ENCODE measurements around the gene EIF3I. TPM values are rescaled to one million over a fixed set of nuclear protein-coding genes. Genes with fewer than 3 reads are reported as not detected.

EIF3I gene
- polyA plus RNA-seq, 1 of the 3 experiments (the other 2 are of a cell fraction): 479 TPM

DNA sequence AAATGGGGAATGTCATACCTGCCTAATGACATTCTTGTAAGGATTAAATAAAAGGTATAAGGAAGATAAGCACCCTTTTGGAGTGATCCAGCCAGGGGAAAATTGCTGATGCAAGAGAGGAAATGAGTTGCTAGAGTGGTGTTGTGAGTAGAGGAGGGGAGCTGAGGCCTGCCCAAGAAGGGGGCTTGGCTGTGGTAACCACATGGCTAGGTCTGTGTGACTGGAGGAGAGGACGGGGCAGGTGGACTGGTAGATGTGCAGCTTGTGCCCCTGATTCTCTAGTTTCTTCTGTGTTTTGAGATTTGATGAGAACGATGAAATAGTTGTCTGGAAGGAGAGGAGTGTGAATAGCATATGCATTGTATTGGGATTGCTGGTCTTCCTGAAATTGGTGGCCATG lies 36.1 kb upstream of the EIF3I start:
- WGBS (ENCODE audit: low lambda C conversion rate): 97% methylated on average over 2 of the region's 2 CpGs
- peaks cover 59 to 80% of the 10 kb centered on the region in 2 experiments for H3K36me3 ChIP-seq (replicated peaks in 1 of 2; ENCODE audit: control insufficient read depth in 1 of 2, insufficient read depth in 2 of 2, low read length in 1 of 2)
- no peak for DNase-seq
- TF ChIP-seq TCF12 (IDR thresholded peaks at IDR 0.05): no peak
- no peaks in the 10 kb centered on the region for H3K9me3 ChIP-seq
- H3K4me1 ChIP-seq (ENCODE audit: control insufficient read depth in 1 of 2, insufficient read depth in 2 of 2, low read depth in 1 of 2, low read length in 1 of 2): peaks cover 15 to 16% of the 10 kb centered on the region in 2 experiments; a peak in 3 of 4 replicates
- H3K27me3 ChIP-seq (ENCODE audit: insufficient read depth): no peaks in the 10 kb centered on the region
- CTCF ChIA-PET: interaction anchor here (1.2 kb wide), 1 partner anchor 14 kb away, joined by 6 read pairs; the partner anchor contains the start of gene CCDC28B
- no peak overlapping the region for H3K4me3 ChIP-seq (ENCODE audit: low read depth in 2 of 2, low read length in 1 of 2)
- no peak overlapping the region for H2AFZ ChIP-seq (ENCODE audit: low read depth)
- peaks cover 32% of the 10 kb centered on the region for H4K20me1 ChIP-seq (ENCODE audit: insufficient read depth)
- no peaks in the 10 kb centered on the region for H3K9me2 ChIP-seq
- no peak overlapping the region for H3K27ac ChIP-seq (ENCODE audit: low read depth in 2 of 2, low read length in 1 of 2)
- H3K79me2 ChIP-seq (ENCODE audit: insufficient read depth): peaks cover 76% of the 10 kb centered on the region
- no peak overlapping the region for H3K9ac ChIP-seq
- POLR2A ChIA-PET: interaction anchor here (1.2 kb wide), 1 partner anchor 11 kb away, joined by 3 read pairs; no protein-coding TSS in a partner anchor
- no peak overlapping the region for H3K4me2 ChIP-seq
- no peaks in the 10 kb centered on the region for H3F3A ChIP-seq (replicated peaks; ENCODE audit: insufficient read depth)

GRCh38 chr1:32186491-32186890 lies 35.7 kb upstream of the EIF3I start:
- 97% methylated on average over 2 of the region's 2 CpGs for WGBS (ENCODE audit: low lambda C conversion rate)
- Histone ChIP-seq H3K9me2 (no peaks in the 10 kb centered on the region), H3K4me2 (no peak overlapping the region), H3K9ac (no peak overlapping the region), H3K79me2 (ENCODE audit: insufficient read depth) (peaks cover 72% of the 10 kb centered on the region), H3F3A (replicated peaks; ENCODE audit: insufficient read depth) (no peaks in the 10 kb centered on the region), H3K4me1 (ENCODE audit: control insufficient read depth in 1 of 2, insufficient read depth in 2 of 2, low read depth in 1 of 2, low read length in 1 of 2) (peaks cover 11 to 13% of the 10 kb centered on the region in 2 experiments; a peak in 2 of 4 replicates), H3K27ac (ENCODE audit: low read depth in 2 of 2, low read length in 1 of 2) (no peak overlapping the region), H3K4me3 (ENCODE audit: low read depth in 2 of 2, low read length in 1 of 2) (no peak overlapping the region), H3K9me3 (no peaks in the 10 kb centered on the region), H3K27me3 (ENCODE audit: insufficient read depth) (no peaks in the 10 kb centered on the region), H4K20me1 (ENCODE audit: insufficient read depth) (peaks cover 29% of the 10 kb centered on the region), H3K36me3 (replicated peaks in 1 of 2; ENCODE audit: control insufficient read depth in 1 of 2, insufficient read depth in 2 of 2, low read length in 1 of 2) (peaks cover 59 to 80% of the 10 kb centered on the region in 2 experiments), H2AFZ (ENCODE audit: low read depth) (no peak overlapping the region)
- DNase-seq: no peak
- TF ChIP-seq, protein P1, sequence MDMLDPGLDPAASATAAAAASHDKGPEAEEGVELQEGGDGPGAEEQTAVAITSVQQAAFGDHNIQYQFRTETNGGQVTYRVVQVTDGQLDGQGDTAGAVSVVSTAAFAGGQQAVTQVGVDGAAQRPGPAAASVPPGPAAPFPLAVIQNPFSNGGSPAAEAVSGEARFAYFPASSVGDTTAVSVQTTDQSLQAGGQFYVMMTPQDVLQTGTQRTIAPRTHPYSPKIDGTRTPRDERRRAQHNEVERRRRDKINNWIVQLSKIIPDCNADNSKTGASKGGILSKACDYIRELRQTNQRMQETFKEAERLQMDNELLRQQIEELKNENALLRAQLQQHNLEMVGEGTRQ (IDR thresholded peaks at IDR 0.05; ENCODE audit: borderline replicate concordance, low read depth, low read length): no peak
- no peak for TF ChIP-seq RFX5 (IDR thresholded peaks at IDR 0.05; ENCODE audit: low read length)
- TF ChIP-seq CHD2 (IDR thresholded peaks at IDR 0.05; ENCODE audit: low read length, partially characterized antibody): no peak
- no peak for TF ChIP-seq PBX3 (IDR thresholded peaks at IDR 0.05)
- TF ChIP-seq RXRA (IDR thresholded peaks at IDR 0.05; ENCODE audit: borderline replicate concordance, low read depth): no peak
- no peak for TF ChIP-seq YY1 (IDR thresholded peaks at IDR 0.05; ENCODE audit: low read depth)
- no peak for TF ChIP-seq TCF12 (IDR thresholded peaks at IDR 0.05)
- ChIA-PET CTCF (interaction anchor here (1.2 kb wide), 1 partner anchor 14 kb away, joined by 6 read pairs; the partner anchor contains the start of gene CCDC28B), POLR2A (no interaction called here)

- H3K4me2 ChIP-seq: no peak overlapping the region
- no peaks in the 10 kb centered on the region for H3K9me2 ChIP-seq
- TF ChIP-seq GABPA (IDR thresholded peaks at IDR 0.05; ENCODE audit: low read depth): no peak
- TF ChIP-seq JUND (IDR thresholded peaks at IDR 0.05): no peak
- no peak for TF ChIP-seq FOSL2 (IDR thresholded peaks at IDR 0.05; ENCODE audit: borderline replicate concordance, low read depth)
- no peak for TF ChIP-seq RCOR1 (IDR thresholded peaks at IDR 0.05; ENCODE audit: low read length)
- TF ChIP-seq, protein P2, sequence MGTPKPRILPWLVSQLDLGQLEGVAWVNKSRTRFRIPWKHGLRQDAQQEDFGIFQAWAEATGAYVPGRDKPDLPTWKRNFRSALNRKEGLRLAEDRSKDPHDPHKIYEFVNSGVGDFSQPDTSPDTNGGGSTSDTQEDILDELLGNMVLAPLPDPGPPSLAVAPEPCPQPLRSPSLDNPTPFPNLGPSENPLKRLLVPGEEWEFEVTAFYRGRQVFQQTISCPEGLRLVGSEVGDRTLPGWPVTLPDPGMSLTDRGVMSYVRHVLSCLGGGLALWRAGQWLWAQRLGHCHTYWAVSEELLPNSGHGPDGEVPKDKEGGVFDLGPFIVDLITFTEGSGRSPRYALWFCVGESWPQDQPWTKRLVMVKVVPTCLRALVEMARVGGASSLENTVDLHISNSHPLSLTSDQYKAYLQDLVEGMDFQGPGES (IDR thresholded peaks at IDR 0.05; ENCODE audit: low read depth, low read length): no peak
- no peak for TF ChIP-seq GATA2 (CRISPR knock-in tag; IDR thresholded peaks at IDR 0.05)
- H3K9ac ChIP-seq: no peak overlapping the region
- peaks cover 4 to 5% of the 10 kb centered on the region in 2 experiments; a peak in 2 of 4 replicates for H3K4me1 ChIP-seq (ENCODE audit: control insufficient read depth in 1 of 2, insufficient read depth in 2 of 2, low read depth in 1 of 2, low read length in 1 of 2)
- peaks cover 29% of the 10 kb centered on the region for H4K20me1 ChIP-seq (ENCODE audit: insufficient read depth)
- CTCF ChIA-PET: no interaction called here
- H3K27me3 ChIP-seq (ENCODE audit: insufficient read depth): no peaks in the 10 kb centered on the region
- H3K79me2 ChIP-seq (ENCODE audit: insufficient read depth): peaks cover 59% of the 10 kb centered on the region
- POLR2A ChIA-PET: no interaction called here
- WGBS (ENCODE audit: low lambda C conversion rate): 92% methylated on average over 9 of the region's 9 CpGs
- H3K27ac ChIP-seq (ENCODE audit: low read depth in 2 of 2, low read length in 1 of 2): no peak overlapping the region
- no peaks in the 10 kb centered on the region for H3K9me3 ChIP-seq
- H3K4me3 ChIP-seq (ENCODE audit: low read depth in 2 of 2, low read length in 1 of 2): no peak overlapping the region
- peaks cover 68 to 78% of the 10 kb centered on the region in 2 experiments for H3K36me3 ChIP-seq (replicated peaks in 1 of 2; ENCODE audit: control insufficient read depth in 1 of 2, insufficient read depth in 2 of 2, low read length in 1 of 2)
- DNase-seq: no peak
- H2AFZ ChIP-seq (ENCODE audit: low read depth): no peak overlapping the region
- H3F3A ChIP-seq (replicated peaks; ENCODE audit: insufficient read depth): no peaks in the 10 kb centered on the region
Observed at GRCh38 chr1:32187850-32188249, 34.4 kb upstream of the EIF3I start.

Measured in SK-N-SH (cell line).